Progenitor cell of endocrine pancreas (in vitro differentiated cells): ENCODE results near the gene BAG3. TPM values are rescaled to one million over a fixed set of nuclear protein-coding genes. Genes with fewer than 3 reads are reported as not detected.

ENCODE experiments used
- DNase-seq: peaks from one replicate; pipeline ENCODE4 v3.0.0; 2021; ENCODE audit warnings: low spot score; ENCODE audit not compliant: unreplicated experiment
- H3K27ac Mint-ChIP-seq: 2 replicates; pipeline ENCODE4 v1.8.0; 2021; ENCODE audit warnings: mild to moderate bottlenecking, moderate library complexity, mixed read lengths
- H3K27me3 Mint-ChIP-seq: 2 replicates; pipeline ENCODE4 v1.8.0; 2021; ENCODE audit warnings: mixed read lengths
- H3K36me3 Mint-ChIP-seq: 2 replicates; pipeline ENCODE4 v1.8.0; 2022; ENCODE audit warnings: mixed read lengths; ENCODE audit not compliant: insufficient read depth
- H3K4me1 Mint-ChIP-seq: 2 replicates; pipeline ENCODE4 v1.8.0; 2021; ENCODE audit warnings: low read depth, mixed read lengths
- H3K4me3 Mint-ChIP-seq: 2 replicates; pipeline ENCODE4 v1.8.0; 2021; ENCODE audit warnings: low read depth, mild to moderate bottlenecking, moderate library complexity, mixed read lengths
- H3K9me3 Mint-ChIP-seq: 2 replicates; pipeline ENCODE4 v1.8.0; 2021; ENCODE audit warnings: low read depth, mixed read lengths
- CTCF ChIP-seq: fragments of 200-600 bp; sonication (generic); IDR thresholded peaks from one replicate; pipeline ENCODE4 v1.5.0; 2021; ENCODE audit warnings: antibody characterized with exemption, mild to moderate bottlenecking; ENCODE audit not compliant: unreplicated experiment
- total RNA-seq: library from RNA; stranded (reverse); gene quantifications from 2 replicates; pipeline ENCODE4 v1.2.1, GENCODE V29; 2021

The BAG3 gene
- total RNA-seq, 1 donor from 2014 or later = 19.2 TPM

- DNase-seq = no peak
- Mint-ChIP-seq H3K27me3 (no peaks in the 10 kb centered on the region), H3K27ac (no peak overlapping the region), H3K4me3 (no peak overlapping the region), H3K9me3 (no peaks in the 10 kb centered on the region), H3K4me1 (peaks cover 3% of the 10 kb centered on the region), H3K36me3 (no peaks in the 10 kb centered on the region)
- no peak for TF ChIP-seq CTCF
These were observed 20.9 kb upstream of the BAG3 start for GRCh38 chr10:119630300-119630699.

GRCh38 chr10:119633538-119634218 lies 17.5 kb upstream of the BAG3 start:
- no peak for DNase-seq
- H3K27ac Mint-ChIP-seq = no peak overlapping the region
- TF ChIP-seq CTCF = no peak
- no peaks in the 10 kb centered on the region for H3K9me3 Mint-ChIP-seq
- peaks cover 5% of the 10 kb centered on the region for H3K4me1 Mint-ChIP-seq
- H3K27me3 Mint-ChIP-seq = no peaks in the 10 kb centered on the region
- no peak overlapping the region for H3K4me3 Mint-ChIP-seq
- H3K36me3 Mint-ChIP-seq = no peaks in the 10 kb centered on the region

- H3K27ac Mint-ChIP-seq = no peak overlapping the region
- no peak overlapping the region for H3K4me3 Mint-ChIP-seq
- no peak for TF ChIP-seq CTCF
- no peaks in the 10 kb centered on the region for H3K27me3 Mint-ChIP-seq
- peaks cover 5% of the 10 kb centered on the region for H3K4me1 Mint-ChIP-seq
- H3K9me3 Mint-ChIP-seq = no peaks in the 10 kb centered on the region
- H3K36me3 Mint-ChIP-seq = no peaks in the 10 kb centered on the region
- DNase-seq = no peak
These were observed 17.0 kb upstream of the BAG3 start for GRCh38 chr10:119634219-119634544.

- DNase-seq = no peak
- Mint-ChIP-seq H3K27ac (no peak overlapping the region), H3K27me3 (no peaks in the 10 kb centered on the region), H3K9me3 (no peaks in the 10 kb centered on the region), H3K36me3 (no peaks in the 10 kb centered on the region), H3K4me3 (no peak overlapping the region), H3K4me1 (peaks cover 22% of the 10 kb centered on the region)
- no peak for TF ChIP-seq CTCF
These were observed 13.5 kb upstream of the BAG3 start for GRCh38 chr10:119637631-119638030.

DNA sequence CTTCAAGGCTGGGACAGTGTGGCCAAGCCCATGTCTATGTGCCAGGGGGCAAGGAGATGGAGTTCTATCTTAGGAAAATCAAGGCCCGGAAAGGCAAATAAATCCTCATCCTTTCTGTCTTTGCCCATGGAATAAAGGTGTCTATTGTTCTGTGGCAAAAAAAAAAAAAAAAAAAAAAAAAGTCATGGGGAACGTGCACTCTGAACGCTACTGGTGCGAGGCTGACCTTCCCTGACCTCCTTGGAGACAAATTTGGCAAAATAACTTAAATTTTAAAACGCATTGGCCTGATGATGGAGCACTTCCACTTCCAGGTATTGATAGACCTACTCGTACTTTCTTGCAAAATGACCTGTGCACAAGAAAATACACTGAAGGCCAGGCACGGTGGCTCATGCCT lies 12.2 kb upstream of the BAG3 start:
- Mint-ChIP-seq H3K36me3 (no peaks in the 10 kb centered on the region), H3K27me3 (no peaks in the 10 kb centered on the region), H3K27ac (no peak overlapping the region), H3K4me1 (peaks cover 32% of the 10 kb centered on the region), H3K4me3 (no peak overlapping the region), H3K9me3 (no peaks in the 10 kb centered on the region)
- TF ChIP-seq CTCF = no peak
- no peak for DNase-seq
